H1 (cell line): Measurements from ENCODE around the gene CD164. TPM values are rescaled to one million over a fixed set of nuclear protein-coding genes. Genes with fewer than 3 reads are reported as not detected.

Source experiments
- CTCF ChIA-PET: fragments of 300-600 bp; sonication (Branson Sonifier 250); formaldehyde crosslinking; loops from one replicate; lab custom pipeline; 2021; ENCODE audit not compliant: partially characterized antibody; lab: Charles Lee
- POLR2A ChIA-PET: fragments of 300-600 bp; sonication (Branson Sonifier 250); formaldehyde crosslinking; loops from one replicate; lab custom pipeline; 2021; ENCODE audit warnings: inconsistent platforms; ENCODE audit not compliant: partially characterized antibody; lab: Charles Lee
- DNase-seq, 2 experiments: peaks; one replicate each; pipeline versions ENCODE4 v3.0.0 to v3.0.0-alpha.2; 2010 to 2022; ENCODE audit warnings: low spot score in 2 of 2, low read depth in 1 of 2, mixed read lengths in 1 of 2
- FAIRE-seq: peaks from 2 replicates; lab custom pipeline; 2011; peaks lifted over from hg19 to GRCh38; lab: Jason Lieb, UNC
- H2AFZ ChIP-seq: 2 replicates; pipeline ENCODE4 v1.8.1; 2012; ENCODE audit warnings: low read length, inconsistent platforms
- H2AK5ac ChIP-seq: 2 replicates; pipeline ENCODE4 v1.6.1; 2013; ENCODE audit warnings: low read depth, low read length
- H2BK120ac ChIP-seq: replicated peaks from 2 replicates; pipeline ENCODE3; 2013; ENCODE audit warnings: low read depth, low read length, inconsistent platforms
- H2BK12ac ChIP-seq: 2 replicates; pipeline ENCODE4 v1.6.1; 2013; ENCODE audit warnings: low read depth, low read length
- H2BK15ac ChIP-seq: 2 replicates; pipeline ENCODE4 v1.6.1; 2013; ENCODE audit warnings: low read length
- H2BK20ac ChIP-seq: 2 replicates; pipeline ENCODE4 v1.6.1; 2013; ENCODE audit warnings: low read length
- H2BK5ac ChIP-seq: 2 replicates; pipeline ENCODE4 v1.6.1; 2013; ENCODE audit warnings: low read depth, low read length
- H3K14ac ChIP-seq: 2 replicates; pipeline ENCODE4 v1.6.1; 2013; ENCODE audit warnings: inconsistent platforms; ENCODE audit not compliant: insufficient read length
- H3K18ac ChIP-seq: 2 replicates; pipeline ENCODE4 v1.6.1; 2013; ENCODE audit warnings: low read length; ENCODE audit errors: extremely low read depth
- H3K23ac ChIP-seq: 2 replicates; pipeline ENCODE4 v1.6.1; 2013; ENCODE audit warnings: inconsistent platforms; ENCODE audit not compliant: insufficient read length
- H3K23me2 ChIP-seq: 2 replicates; pipeline ENCODE4 v1.6.1; 2013; ENCODE audit warnings: low read depth, low read length
- H3K27ac ChIP-seq: 2 replicates; pipeline ENCODE4 v1.6.1; 2011; ENCODE audit warnings: low read depth, low read length, inconsistent platforms
- H3K27me3 ChIP-seq, 4 experiments: replicated peaks in 1 of 4; 1 replicate in 1 of 4; 2 replicates in 3 of 4; pipeline versions ENCODE4 v1.6.1 to v1.8.1; 2011 to 2013; ENCODE audit warnings: low read length in 3 of 4, mild to moderate bottlenecking in 3 of 4, inconsistent platforms in 2 of 4, mixed read lengths in 2 of 4, moderate library complexity in 1 of 4; ENCODE audit not compliant: control insufficient read depth in 3 of 4, insufficient read depth in 3 of 4; ENCODE audit errors: extremely low read depth in 1 of 4
- H3K36me3 ChIP-seq, 4 experiments: 2 replicates each; pipeline versions ENCODE4 v1.6.1 to v1.8.1; 2011 to 2013; ENCODE audit warnings: mild to moderate bottlenecking in 4 of 4, low read length in 3 of 4, moderate library complexity in 2 of 4, control low read depth in 1 of 4, inconsistent platforms in 1 of 4; ENCODE audit not compliant: insufficient read depth in 4 of 4, control insufficient read depth in 2 of 4
- H3K4ac ChIP-seq: replicated peaks from 2 replicates; pipeline ENCODE3; 2013; ENCODE audit warnings: low read length, low read depth, mixed read lengths, inconsistent platforms; ENCODE audit not compliant: insufficient read length
- H3K4me1 ChIP-seq, 4 experiments: replicated peaks in 1 of 4; 1 replicate in 1 of 4; 2 replicates in 3 of 4; pipeline versions ENCODE4 v1.6.1 to v1.8.1; 2011 to 2013; ENCODE audit warnings: low read length in 3 of 4, inconsistent platforms in 2 of 4, mixed read lengths in 1 of 4; ENCODE audit not compliant: insufficient read depth in 4 of 4, control insufficient read depth in 3 of 4
- H3K4me2 ChIP-seq, 2 experiments: 2 replicates each; pipeline versions ENCODE4 v1.6.1 to v1.8.1; 2011 to 2013; ENCODE audit warnings: low read depth in 2 of 2, low read length in 2 of 2, control low read depth in 1 of 2, inconsistent platforms in 1 of 2, mild to moderate bottlenecking in 1 of 2; ENCODE audit not compliant: insufficient read depth in 1 of 2
- H3K4me3 ChIP-seq, 4 experiments: fragments of 200-600, 300-600 bp in 1 of 4; sonication (generic), shearing (Covaris generic), sonication (Bioruptor Twin) in 1 of 4; 2 replicates each; pipeline versions ENCODE4 v1.5.1 to v1.8.1; 2011 to 2016; ENCODE audit warnings: low read length in 4 of 4, low read depth in 3 of 4, control low read depth in 2 of 4, inconsistent platforms in 2 of 4, mild to moderate bottlenecking in 2 of 4, mixed read lengths in 1 of 4, moderate library complexity in 1 of 4; ENCODE audit not compliant: insufficient read depth in 2 of 4; ENCODE audit errors: extremely low read depth in 1 of 4
- H3K56ac ChIP-seq: replicated peaks from 2 replicates; pipeline ENCODE3; 2013; ENCODE audit warnings: low read depth, mild to moderate bottlenecking, mixed read lengths, low read length, inconsistent platforms; ENCODE audit not compliant: insufficient read length
- H3K79me1 ChIP-seq: 2 replicates; pipeline ENCODE4 v1.6.1; 2013; ENCODE audit warnings: low read depth, low read length, control low read depth
- H3K79me2 ChIP-seq, 2 experiments: 2 replicates each; pipeline versions ENCODE4 v1.6.1 to v1.8.1; 2012 to 2013; ENCODE audit warnings: low read length in 2 of 2, mild to moderate bottlenecking in 2 of 2, inconsistent platforms in 1 of 2; ENCODE audit not compliant: insufficient read depth in 2 of 2, control insufficient read depth in 1 of 2
- H3K9ac ChIP-seq, 4 experiments: replicated peaks in 1 of 4; 1 replicate in 1 of 4; 2 replicates in 3 of 4; pipeline versions ENCODE4 v1.6.1 to v1.8.1; 2011 to 2013; ENCODE audit warnings: low read depth in 3 of 4, low read length in 3 of 4, control low read depth in 2 of 4, mild to moderate bottlenecking in 2 of 4, moderate library complexity in 2 of 4, inconsistent platforms in 1 of 4; ENCODE audit errors: extremely low read depth in 1 of 4
- H3K9me3 ChIP-seq, 2 experiments: 2 replicates each; pipeline versions ENCODE4 v1.6.1 to v1.8.1; 2012 to 2013; ENCODE audit warnings: mild to moderate bottlenecking in 2 of 2, moderate library complexity in 2 of 2, control low read depth in 1 of 2, inconsistent platforms in 1 of 2, low read depth in 1 of 2, low read length in 1 of 2, mixed read lengths in 1 of 2; ENCODE audit not compliant: insufficient read depth in 2 of 2
- H4K20me1 ChIP-seq, 2 experiments: replicated peaks in 1 of 2; 2 replicates each; pipeline versions ENCODE3 to v1.8.1; 2011 to 2013; ENCODE audit warnings: inconsistent platforms in 2 of 2, low read length in 2 of 2, mild to moderate bottlenecking in 1 of 2; ENCODE audit not compliant: insufficient read depth in 2 of 2, control insufficient read depth in 1 of 2
- H4K5ac ChIP-seq: 2 replicates; pipeline ENCODE4 v1.6.1; 2013; ENCODE audit warnings: low read length, low read depth, mixed read lengths, inconsistent platforms; ENCODE audit not compliant: insufficient read length
- H4K8ac ChIP-seq: 2 replicates; pipeline ENCODE4 v1.8.0; 2013; ENCODE audit warnings: mild to moderate bottlenecking, moderate library complexity, low read length, inconsistent platforms; ENCODE audit not compliant: insufficient read depth; ENCODE audit errors: extremely low read depth
- H4K91ac ChIP-seq: replicated peaks from 2 replicates; pipeline ENCODE3; 2013; ENCODE audit warnings: low read length, mixed read lengths, inconsistent platforms; ENCODE audit not compliant: insufficient read length
- ATF3 ChIP-seq: IDR thresholded peaks from 2 replicates; pipeline ENCODE4 v1.6.1; 2011; ENCODE audit warnings: low read depth, mild to moderate bottlenecking, low read length; ENCODE audit not compliant: insufficient read depth
- CTBP2 ChIP-seq: IDR thresholded peaks from 2 replicates; pipeline ENCODE4 v1.7.0; 2011; ENCODE audit warnings: borderline replicate concordance, mild to moderate bottlenecking, moderate library complexity, mixed read lengths, low read length; ENCODE audit not compliant: insufficient read depth, insufficient read length
- NANOG ChIP-seq: IDR thresholded peaks from 2 replicates; pipeline ENCODE4 v1.6.1; 2011; ENCODE audit warnings: low read length, low read depth, mild to moderate bottlenecking, inconsistent platforms; ENCODE audit not compliant: insufficient read depth, poor library complexity, severe bottlenecking
- WGBS, 2 experiments: shearing (Covaris generic) in 1 of 2; methylation state at CpG; one replicate each; pipeline versions ENCODE4 v1.1.6 to v1.1.7; 2013 to 2015; ENCODE audit warnings: low lambda C conversion rate in 2 of 2, mixed read lengths in 2 of 2, inconsistent platforms in 1 of 2, low coverage in 1 of 2, missing lambda C conversion rate in 1 of 2; ENCODE audit not compliant: insufficient replicate concordance in 2 of 2, insufficient coverage in 1 of 2, insufficient read length in 1 of 2; ENCODE audit errors: extremely low coverage in 1 of 2, missing lambda C conversion rate in 1 of 2; 5-methylcytosine and 5-hydroxymethylcytosine counted together
- polyA plus RNA-seq, 7 experiments: library from polyadenylated mRNA; depleted of rRNA in 3 of 7; stranded (reverse) in 5 of 7; unstranded in 2 of 7; fragments of >200 nt in 5 of 7; fragments of 200-250 nt in 2 of 7; gene quantifications; 1 replicate in 5 of 7; 2 replicates in 1 of 7; 4 replicates in 1 of 7; pipeline versions ENCODE4 v1.2.1 to v1.2.3, GENCODE V29; 2011 to 2013; ENCODE audit warnings: missing spikeins in 2 of 7, mixed read lengths in 2 of 7
- total RNA-seq: library from RNA; stranded (reverse); fragmentation: NEBNext Ultra II Directional; extraction: Animal tissue kit (Norgen Biotek cat#: 25700); gene quantifications from 2 replicates; pipeline ENCODE4 v1.2.1, GENCODE V29; 2021

The CD164 gene
- total and polyA plus RNA-seq, 2 of the 8 experiments (the other 6 are each of a cell fraction or from before 2014, with no cell fraction given): 69.3 to 94.3 TPM

- no peak for FAIRE-seq
- no peak overlapping the region for H3K27ac ChIP-seq
These were observed 59.0 kb downstream of the CD164 start for GRCh38 chr6:109323241-109323640.

More at GRCh38 chr6:109323241-109323640, 59.0 kb downstream of the CD164 start:
- H3K4me3 ChIP-seq: no peak overlapping the region
- H4K91ac ChIP-seq: no peak overlapping the region
- no peaks in the 10 kb centered on the region for H3K9me3 ChIP-seq
- no peak overlapping the region for H2BK5ac ChIP-seq
- no peak overlapping the region for H3K14ac ChIP-seq
- no peak overlapping the region for H3K4me2 ChIP-seq
- CTCF ChIA-PET: no interaction called here
- H3K36me3 ChIP-seq: no peaks in the 10 kb centered on the region
- no peaks in the 10 kb centered on the region for H3K23me2 ChIP-seq
- H2BK20ac ChIP-seq: no peak overlapping the region
- no peak overlapping the region for H2BK12ac ChIP-seq
- no peaks in the 10 kb centered on the region for H3K79me1 ChIP-seq
- no peak overlapping the region for H2AK5ac ChIP-seq
- no peaks in the 10 kb centered on the region for H4K20me1 ChIP-seq
- WGBS, 2 experiments: 86% methylated on average over 5 of the region's 5 CpGs; no CpG with 5 or more reads in 1 of the 2 experiments
- H2BK120ac ChIP-seq: no peak overlapping the region
- H3K4ac ChIP-seq: no peak overlapping the region
- TF ChIP-seq ATF3 (no peak), CTBP2 (no peak), NANOG (no peak)
- H3K23ac ChIP-seq: no peak overlapping the region
- no peak overlapping the region for H3K56ac ChIP-seq
- no peak overlapping the region for H4K5ac ChIP-seq
- H2AFZ ChIP-seq: peak overlapping the region; percentile 73; the same call in 1 of the 2 replicates
- no peak overlapping the region for H3K9ac ChIP-seq
- no peak overlapping the region for H4K8ac ChIP-seq
- DNase-seq: no peak
- H3K27me3 ChIP-seq: no peaks in the 10 kb centered on the region
- H2BK15ac ChIP-seq: no peak overlapping the region
- H3K18ac ChIP-seq: no peak overlapping the region
- no peaks in the 10 kb centered on the region for H3K4me1 ChIP-seq
- POLR2A ChIA-PET: no interaction called here
- H3K79me2 ChIP-seq: no peaks in the 10 kb centered on the region
